GM18951 (cell line): Measurements from ENCODE around the gene DCAF12L2.
"Not testable (repeated sequence)": the region's sequence is repeated elsewhere in the genome, so short reads cannot be mapped to it uniquely, and the experiment has no call there.

Source experiments
- POLR2A ChIP-seq: IDR thresholded peaks from 4 replicates; pipeline ENCODE4 v1.6.1; 2011; ENCODE audit warnings: mild to moderate bottlenecking; ENCODE audit not compliant: insufficient read length, insufficient read depth; ENCODE audit errors: extremely low read depth
- in situ Hi-C: fragments of 300-500 bp; cut with MboI; formaldehyde crosslinking; loops from one replicate; pipeline ENCODE4 v1.12.0; 2022; ENCODE audit warnings: low sequenced_read_pairs, mixed read lengths, inconsistent platforms; ENCODE audit not compliant: unreplicated experiment

The DCAF12L2 gene

DNA sequence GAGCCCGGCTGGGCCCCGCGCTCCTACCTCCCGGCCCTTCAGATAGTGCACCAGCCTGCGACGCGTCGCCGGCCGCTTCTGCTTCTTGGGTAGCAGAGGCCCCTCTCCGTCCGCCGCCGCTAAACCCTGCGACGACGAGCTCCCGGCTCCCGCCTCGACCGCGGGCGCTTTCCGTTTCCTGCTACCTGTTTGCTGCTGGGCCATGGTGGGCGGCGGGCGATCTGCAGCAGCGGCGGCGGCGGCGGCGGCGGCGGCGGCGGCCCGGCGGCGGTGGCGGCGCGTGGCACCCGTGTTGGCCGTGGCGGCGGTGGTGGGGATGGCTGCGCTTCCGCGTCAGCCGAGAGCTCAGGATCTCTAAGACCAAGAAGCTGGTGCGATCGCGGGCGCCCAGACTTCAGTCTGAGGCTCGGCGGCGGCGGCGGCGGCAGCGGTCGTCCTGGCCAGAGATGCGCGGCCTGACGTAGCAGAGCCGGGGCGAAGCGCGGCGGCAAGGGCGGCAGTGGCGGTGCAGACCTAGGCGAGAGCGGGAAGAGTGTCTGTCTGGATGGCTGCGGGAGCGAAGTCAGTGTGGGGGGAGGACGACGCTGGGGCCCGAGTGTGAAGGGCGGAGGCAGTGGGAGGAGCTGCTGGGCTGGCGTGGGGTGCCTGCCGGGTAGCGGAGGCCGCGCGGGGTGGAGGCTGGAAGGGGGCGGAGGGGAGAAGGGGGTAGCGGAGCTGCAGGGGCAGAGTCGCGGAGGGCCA lies at the start of gene DCAF12L2:
TSS of gene DCAF12L2 (minus strand) at position 569 of the 741 bp plus-strand sequence. CDS start at position 204, 365 bp downstream.
- TF ChIP-seq POLR2A, result no peak
- in situ Hi-C loops, result no loop called here

GRCh38 chrX:126190888-126191287 lies 24.8 kb upstream of the DCAF12L2 start:
- in situ Hi-C loops, result not testable (repeated sequence)

- in situ Hi-C loops, result no loop called here
- TF ChIP-seq POLR2A, result no peak
These were observed 11.2 kb upstream of the DCAF12L2 start for GRCh38 chrX:126177133-126177840.

DNA sequence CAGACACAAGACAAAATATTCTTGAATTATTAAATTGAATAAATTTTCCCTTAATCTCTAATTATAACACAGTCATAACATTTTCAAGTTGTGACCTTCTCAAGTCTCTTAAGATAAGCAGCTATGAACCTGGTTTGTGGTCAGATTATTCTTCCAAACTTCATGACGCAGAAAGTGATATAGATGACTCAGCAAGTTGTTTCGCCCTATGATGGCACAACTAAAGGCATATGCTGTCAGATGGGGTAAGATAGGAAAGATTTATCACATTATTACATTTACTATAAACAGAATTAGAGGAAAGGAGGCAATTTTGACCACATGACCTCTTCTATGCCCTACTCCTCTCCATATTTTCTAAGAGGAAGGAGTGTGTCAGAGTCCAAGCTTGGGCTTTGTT lies 4.6 kb upstream of the DCAF12L2 start:
- no peak for TF ChIP-seq POLR2A
- in situ Hi-C loops, result no loop called here

GRCh38 chrX:126167560-126167959 lies 1.5 kb upstream of the DCAF12L2 start:
- in situ Hi-C loops, result no loop called here
- TF ChIP-seq POLR2A, result no peak

DNA sequence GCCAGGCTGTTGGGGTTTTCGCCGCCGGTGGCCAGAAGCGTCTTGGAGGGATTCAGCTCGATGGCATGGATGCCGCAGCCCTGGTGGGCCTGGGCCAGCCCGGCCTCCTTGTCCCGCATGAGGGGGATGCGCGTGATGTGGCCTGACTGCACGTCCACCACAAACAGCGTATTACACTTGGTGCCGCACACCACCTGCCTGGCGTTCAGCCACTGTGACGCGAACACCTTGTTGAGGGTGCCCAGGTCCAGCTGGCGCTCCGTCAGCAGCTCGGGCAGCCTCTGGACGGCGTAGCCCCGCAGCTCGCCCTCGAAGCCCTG lies 728 bp downstream of the DCAF12L2 start:
- no peak for TF ChIP-seq POLR2A
- in situ Hi-C loops, result no loop called here

GRCh38 chrX:126164689-126165400 lies 1.2 kb downstream of the DCAF12L2 start:
- in situ Hi-C loops, result no loop called here
- no peak for TF ChIP-seq POLR2A

- no peak for TF ChIP-seq POLR2A
These were observed 1.9 kb downstream of the DCAF12L2 start for GRCh38 chrX:126164226-126164625.

GRCh38 chrX:126141014-126141413 lies 25.1 kb downstream of the DCAF12L2 start:
- in situ Hi-C loops, result no loop called here
- no peak for TF ChIP-seq POLR2A

More at GRCh38 chrX:126164226-126164625, 1.9 kb downstream of the DCAF12L2 start:
- in situ Hi-C loops, result no loop called here

DNA sequence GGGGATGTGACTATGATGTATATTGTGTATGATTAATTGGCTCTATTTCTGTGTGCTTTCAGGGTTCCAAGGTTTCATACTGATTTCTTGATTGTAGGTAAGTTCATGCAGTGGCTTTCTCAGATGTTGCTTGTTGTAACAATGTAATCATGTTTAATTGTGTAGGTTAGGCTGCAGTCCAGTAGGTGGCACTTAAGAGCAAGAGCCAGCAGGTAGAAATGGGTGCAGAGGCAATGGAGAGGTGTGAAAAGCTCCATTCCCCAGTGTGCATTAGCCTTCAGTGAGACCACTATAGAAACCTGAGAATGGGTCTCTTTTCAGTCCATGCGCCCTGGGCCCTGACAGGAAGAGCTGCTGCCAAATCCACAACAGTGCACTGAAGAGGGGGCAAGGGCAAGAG lies 28.2 kb downstream of the DCAF12L2 start:
- in situ Hi-C loops, result no loop called here

DNA sequence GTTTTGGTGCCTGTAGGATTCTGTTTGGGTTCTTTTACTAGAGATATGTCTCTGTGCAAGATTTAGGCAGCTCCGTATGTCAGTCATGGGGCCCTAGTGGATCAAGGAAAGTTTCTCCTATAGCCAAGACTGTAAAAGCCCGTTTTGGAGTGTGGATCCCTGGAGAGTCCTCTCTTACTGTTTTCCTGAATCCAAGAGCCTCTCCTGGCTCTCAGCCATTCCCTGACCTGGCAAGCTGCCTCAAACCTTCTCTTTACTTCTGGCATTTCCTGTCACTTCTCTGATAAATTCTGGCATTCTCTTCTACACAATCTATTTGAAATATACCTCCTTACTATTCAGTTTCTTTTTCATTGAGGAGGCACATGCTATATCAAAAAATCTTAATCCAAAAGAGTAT lies 41.4 kb downstream of the DCAF12L2 start:
- TF ChIP-seq POLR2A, result no peak
- in situ Hi-C loops, result no loop called here

More for the DNA sequence above, 28.2 kb downstream of the DCAF12L2 start:
- no peak for TF ChIP-seq POLR2A
